ENCODE measurements around the gene MTPN. TPM values are rescaled to one million over a fixed set of nuclear protein-coding genes. Genes with fewer than 3 reads are reported as not detected.

Gene MTPN
- total RNA-seq, 5 donors from 2014 or later (not counting 1 experiment from before 2014, with no cell fraction given), result 74.2 to 96.3 (median 84.1) TPM

GRCh38 chr7:135956393-135956792 is 20.8 kb downstream of the MTPN start:
- ATAC-seq (replicated peaks in 1 of 4) (no peak), DNase-seq (no peak)
- Histone ChIP-seq H3K4me3 (ENCODE audit: control insufficient read depth in 1 of 2, extremely low read depth in 1 of 2, low read length in 1 of 2) (no peak overlapping the region), H3K4me1 (ENCODE audit: control insufficient read depth in 1 of 2, extremely low read depth in 1 of 2, insufficient read depth in 2 of 2, low read length in 2 of 2) (peaks cover 0 to 3% of the 10 kb centered on the region in 2 experiments), H3K36me3 (ENCODE audit: control insufficient read depth in 2 of 2, extremely low read depth in 1 of 2, insufficient read depth in 1 of 2, low read length in 1 of 2) (peaks cover 0 to 4% of the 10 kb centered on the region in 2 donors), H3K27me3 (replicated peaks in 1 of 2; ENCODE audit: control insufficient read depth in 2 of 2, extremely low read depth in 1 of 2, insufficient read depth in 2 of 2, low read length in 1 of 2) (no peaks in the 10 kb centered on the region), H3K9me3 (no peaks in the 10 kb centered on the region), H3K27ac (ENCODE audit: low read length) (no peak overlapping the region)
- no CpG with 5 or more reads among the region's 2 CpGs for WGBS (ENCODE audit: insufficient coverage)
- H3K27ac Mint-ChIP-seq, result no peak overlapping the region
- CTCF ChIA-PET, result interaction anchor here in 1 of 2 donors (0.6 to 1.1 kb wide), 3 partner anchors 10 to 14 kb away, joined by 3 read pairs; no protein-coding TSS in a partner anchor
- POLR2A ChIA-PET, result interaction anchor here in 1 of 2 donors (0.5 kb wide), 1 partner anchor 12 kb away, joined by 3 read pairs; no protein-coding TSS in a partner anchor
- H3K4me1 Mint-ChIP-seq, result peaks cover 66 to 84% (median 78%) of the 10 kb centered on the region in 3 donors
- no peaks in the 10 kb centered on the region for H3K9me3 Mint-ChIP-seq
- no peaks in the 10 kb centered on the region for H3K27me3 Mint-ChIP-seq
- H3K4me3 Mint-ChIP-seq, result no peak overlapping the region
- peaks cover 31% of the 10 kb centered on the region for H3K36me3 Mint-ChIP-seq

DNA sequence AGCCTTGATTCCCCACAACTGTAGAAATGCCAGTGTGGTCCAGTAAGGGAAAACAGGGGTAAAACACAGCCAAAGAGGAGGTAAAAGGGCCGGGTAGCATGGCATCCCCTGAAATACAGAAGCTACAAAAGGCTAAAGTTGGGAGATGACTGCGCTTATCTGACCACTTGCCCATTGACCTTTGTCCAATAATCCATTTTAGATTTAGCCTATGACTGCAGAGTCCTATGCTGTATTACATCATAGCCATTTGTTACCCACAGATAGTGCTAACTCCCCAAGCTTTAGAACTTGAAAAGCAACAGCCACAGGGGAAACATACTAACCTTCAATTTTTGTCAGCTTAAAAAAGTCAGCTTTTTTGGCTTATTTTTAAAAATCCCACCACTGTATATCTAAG is 26.2 kb downstream of the MTPN start:
- no peak overlapping the region for H3K27ac ChIP-seq (ENCODE audit: low read length)
- H3K4me3 Mint-ChIP-seq, result no peak overlapping the region
- H3K4me1 Mint-ChIP-seq, result peaks cover 57 to 73% (median 71%) of the 10 kb centered on the region in 3 donors
- WGBS (ENCODE audit: insufficient coverage), result 100% methylated on average over 2 of the region's 2 CpGs
- peaks cover 60% of the 10 kb centered on the region for H3K36me3 Mint-ChIP-seq
- H3K9me3 ChIP-seq, result no peaks in the 10 kb centered on the region
- peaks cover 0 to 8% of the 10 kb centered on the region in 2 experiments for H3K4me1 ChIP-seq (ENCODE audit: control insufficient read depth in 1 of 2, extremely low read depth in 1 of 2, insufficient read depth in 2 of 2, low read length in 2 of 2)
- CTCF ChIA-PET, result interaction anchor here in 1 of 2 donors (0.8 kb wide), 1 partner anchor 11 kb away, joined by 3 read pairs; no protein-coding TSS in a partner anchor
- no peak for ATAC-seq (replicated peaks in 1 of 4)
- peaks cover 0 to 38% of the 10 kb centered on the region in 2 donors for H3K36me3 ChIP-seq (ENCODE audit: control insufficient read depth in 2 of 2, extremely low read depth in 1 of 2, insufficient read depth in 1 of 2, low read length in 1 of 2)
- H3K9me3 Mint-ChIP-seq, result no peaks in the 10 kb centered on the region
- DNase-seq, result no peak
- H3K27me3 Mint-ChIP-seq, result no peaks in the 10 kb centered on the region
- H3K27me3 ChIP-seq (replicated peaks in 1 of 2; ENCODE audit: control insufficient read depth in 2 of 2, extremely low read depth in 1 of 2, insufficient read depth in 2 of 2, low read length in 1 of 2), result no peaks in the 10 kb centered on the region
- no peak overlapping the region for H3K4me3 ChIP-seq (ENCODE audit: control insufficient read depth in 1 of 2, extremely low read depth in 1 of 2, low read length in 1 of 2)
- no peak overlapping the region for H3K27ac Mint-ChIP-seq
- POLR2A ChIA-PET, result interaction anchor here in 1 of 2 donors (0.6 kb wide), 1 partner anchor 44 kb away, joined by 4 read pairs; no protein-coding TSS in a partner anchor

GRCh38 chr7:135950429-135950828 is 26.7 kb downstream of the MTPN start:
- no peak overlapping the region for H3K4me3 Mint-ChIP-seq
- DNase-seq, result no peak
- H3K36me3 Mint-ChIP-seq, result peaks cover 60% of the 10 kb centered on the region
- H3K9me3 Mint-ChIP-seq, result no peaks in the 10 kb centered on the region
- H3K27me3 Mint-ChIP-seq, result no peaks in the 10 kb centered on the region
- Histone ChIP-seq H3K4me3 (ENCODE audit: control insufficient read depth in 1 of 2, extremely low read depth in 1 of 2, low read length in 1 of 2) (no peak overlapping the region), H3K36me3 (ENCODE audit: control insufficient read depth in 2 of 2, extremely low read depth in 1 of 2, insufficient read depth in 1 of 2, low read length in 1 of 2) (peaks cover 0 to 38% of the 10 kb centered on the region in 2 donors), H3K4me1 (ENCODE audit: control insufficient read depth in 1 of 2, extremely low read depth in 1 of 2, insufficient read depth in 2 of 2, low read length in 2 of 2) (peaks cover 0 to 8% of the 10 kb centered on the region in 2 experiments), H3K27me3 (replicated peaks in 1 of 2; ENCODE audit: control insufficient read depth in 2 of 2, extremely low read depth in 1 of 2, insufficient read depth in 2 of 2, low read length in 1 of 2) (no peaks in the 10 kb centered on the region), H3K27ac (ENCODE audit: low read length) (no peak overlapping the region), H3K9me3 (no peaks in the 10 kb centered on the region)
- peaks cover 57 to 71% (median 69%) of the 10 kb centered on the region in 3 donors for H3K4me1 Mint-ChIP-seq
- ChIA-PET CTCF (interaction anchor here in 1 of 2 donors (0.8 kb wide), 1 partner anchor 11 kb away, joined by 3 read pairs; no protein-coding TSS in a partner anchor), POLR2A (interaction anchor here in 1 of 2 donors (0.6 kb wide), 1 partner anchor 43 kb away, joined by 4 read pairs; no protein-coding TSS in a partner anchor)
- H3K27ac Mint-ChIP-seq, result no peak overlapping the region
- no peak for ATAC-seq (replicated peaks in 1 of 4)

DNA sequence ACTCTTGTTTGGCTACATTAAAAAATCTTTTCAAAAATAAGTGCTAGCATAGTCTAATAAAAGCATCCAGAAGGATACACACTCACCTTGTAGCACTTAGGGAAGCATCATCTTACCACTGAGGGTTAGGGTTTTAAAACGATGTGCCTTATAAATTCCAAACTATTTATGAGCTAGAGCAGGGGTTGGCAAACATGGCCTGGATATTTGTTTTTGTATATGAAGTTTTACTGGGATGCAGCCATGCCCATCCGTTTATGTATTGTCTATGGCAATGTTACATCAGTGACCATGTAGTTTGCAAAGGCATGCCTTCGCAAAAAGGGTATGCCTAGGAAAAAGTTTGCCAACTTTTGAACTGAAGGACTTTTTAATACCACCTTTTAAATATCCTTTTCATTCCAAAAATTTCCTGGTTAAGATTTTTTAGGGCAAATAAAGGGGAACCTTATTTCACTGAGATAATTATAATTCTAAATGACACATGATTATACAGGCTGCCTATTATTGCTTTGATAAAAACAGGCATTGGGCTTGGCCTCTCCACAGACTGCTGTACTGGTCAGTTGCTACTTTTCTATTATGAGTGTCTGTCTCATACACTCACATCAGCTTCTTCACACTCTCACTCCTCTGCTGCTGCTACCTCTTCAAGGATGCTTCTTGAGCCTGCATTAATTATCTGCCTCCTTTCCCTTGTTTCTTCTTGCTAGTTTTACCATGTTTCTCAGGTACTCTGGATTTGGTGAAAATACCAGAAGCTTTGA is 30.7 kb downstream of the MTPN start:
- H3K9me3 ChIP-seq, result no peaks in the 10 kb centered on the region
- DNase-seq (no peak), ATAC-seq (replicated peaks in 1 of 4) (no peak)
- H3K4me3 ChIP-seq (ENCODE audit: control insufficient read depth in 1 of 2, extremely low read depth in 1 of 2, low read length in 1 of 2), result no peak overlapping the region
- CTCF ChIA-PET, result no interaction called here
- no peak overlapping the region for H3K4me3 Mint-ChIP-seq
- no peaks in the 10 kb centered on the region for H3K27me3 Mint-ChIP-seq
- peaks cover 50% of the 10 kb centered on the region for H3K36me3 Mint-ChIP-seq
- peak overlapping the region in 1 of 2 donors; percentile 11 for H3K27ac Mint-ChIP-seq
- H3K27me3 ChIP-seq (replicated peaks in 1 of 2; ENCODE audit: control insufficient read depth in 2 of 2, extremely low read depth in 1 of 2, insufficient read depth in 2 of 2, low read length in 1 of 2), result no peaks in the 10 kb centered on the region
- peaks cover 41 to 61% (median 59%) of the 10 kb centered on the region in 3 donors for H3K4me1 Mint-ChIP-seq
- peaks cover 0 to 34% of the 10 kb centered on the region in 2 donors for H3K36me3 ChIP-seq (ENCODE audit: control insufficient read depth in 2 of 2, extremely low read depth in 1 of 2, insufficient read depth in 1 of 2, low read length in 1 of 2)
- no peak overlapping the region for H3K27ac ChIP-seq (ENCODE audit: low read length)
- peaks cover 0 to 5% of the 10 kb centered on the region in 2 experiments for H3K4me1 ChIP-seq (ENCODE audit: control insufficient read depth in 1 of 2, extremely low read depth in 1 of 2, insufficient read depth in 2 of 2, low read length in 2 of 2)
- POLR2A ChIA-PET, result interaction anchor here in 1 of 2 donors (0.5 to 0.6 kb wide), 2 partner anchors 44 to 1185 kb away, joined by 3 read pairs; no protein-coding TSS in a partner anchor
- WGBS (ENCODE audit: insufficient coverage), result no CpG with 5 or more reads among the region's 3 CpGs
- no peaks in the 10 kb centered on the region for H3K9me3 Mint-ChIP-seq

DNA sequence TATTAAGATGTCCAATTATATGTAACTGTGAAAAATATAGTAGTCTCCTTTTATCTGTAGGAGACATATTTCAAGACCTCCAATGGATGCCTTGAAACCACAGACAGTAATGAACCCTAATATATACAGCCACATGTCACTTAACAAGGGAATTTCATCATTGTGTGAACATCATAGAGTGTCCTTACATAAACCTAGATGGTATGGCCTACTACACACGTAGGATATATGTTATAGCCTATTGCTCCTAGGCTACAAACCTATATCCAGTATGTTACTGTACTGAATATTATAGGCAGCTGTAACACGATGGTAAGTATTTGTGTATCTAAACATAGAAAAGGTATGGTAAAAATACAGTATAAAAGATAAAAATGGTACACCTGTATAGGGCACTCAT is 32.4 kb downstream of the MTPN start:
- peaks cover 0 to 20% of the 10 kb centered on the region in 2 donors for H3K36me3 ChIP-seq (ENCODE audit: control insufficient read depth in 2 of 2, extremely low read depth in 1 of 2, insufficient read depth in 1 of 2, low read length in 1 of 2)
- H3K27ac Mint-ChIP-seq, result no peak overlapping the region

DNA sequence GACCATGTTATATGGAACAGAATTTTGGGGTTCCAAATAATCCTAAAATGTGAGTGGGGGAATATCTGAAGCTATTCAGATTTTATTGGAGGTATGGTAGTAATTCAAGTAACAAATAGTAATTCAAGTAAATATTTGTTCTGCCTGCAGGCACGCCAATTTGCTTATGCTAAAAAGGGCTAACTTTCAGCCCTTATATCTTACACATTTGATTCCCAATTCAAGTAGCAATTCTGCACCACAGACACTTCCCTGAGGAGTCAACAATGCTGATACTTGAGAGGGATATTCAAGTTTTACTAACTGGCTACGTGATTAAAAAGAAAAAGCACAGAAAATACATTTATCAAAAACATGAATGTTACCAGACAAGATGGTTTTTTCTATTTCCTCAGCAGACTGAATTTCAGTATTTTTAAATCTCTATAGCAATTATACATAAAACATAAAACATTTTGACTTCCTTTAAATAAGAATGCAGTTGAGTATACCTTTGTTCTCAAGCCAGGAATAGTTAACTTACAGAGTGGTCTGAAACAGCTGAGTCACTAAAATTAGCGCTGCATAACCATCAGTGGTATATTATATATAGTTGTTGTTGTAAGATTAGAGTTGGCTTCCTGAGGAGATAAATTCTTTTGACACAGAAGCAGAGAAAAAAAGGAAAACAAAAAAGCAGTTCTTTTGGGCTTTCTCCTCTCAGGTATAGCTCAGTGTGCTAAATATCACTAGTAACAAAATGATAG is 33.9 kb downstream of the MTPN start:
- peaks cover 26% of the 10 kb centered on the region for H3K36me3 Mint-ChIP-seq
- peaks cover 47 to 63% (median 62%) of the 10 kb centered on the region in 3 donors for H3K4me1 Mint-ChIP-seq
- no peaks in the 10 kb centered on the region for H3K27me3 Mint-ChIP-seq
- no peaks in the 10 kb centered on the region for H3K9me3 Mint-ChIP-seq
- Histone ChIP-seq H3K27ac (ENCODE audit: low read length) (no peak overlapping the region), H3K4me1 (ENCODE audit: control insufficient read depth in 1 of 2, extremely low read depth in 1 of 2, insufficient read depth in 2 of 2, low read length in 2 of 2) (peaks cover 3 to 7% of the 10 kb centered on the region in 2 experiments), H3K36me3 (ENCODE audit: control insufficient read depth in 2 of 2, extremely low read depth in 1 of 2, insufficient read depth in 1 of 2, low read length in 1 of 2) (peaks cover 0 to 6% of the 10 kb centered on the region in 2 donors), H3K27me3 (replicated peaks in 1 of 2; ENCODE audit: control insufficient read depth in 2 of 2, extremely low read depth in 1 of 2, insufficient read depth in 2 of 2, low read length in 1 of 2) (no peaks in the 10 kb centered on the region), H3K9me3 (no peaks in the 10 kb centered on the region), H3K4me3 (ENCODE audit: control insufficient read depth in 1 of 2, extremely low read depth in 1 of 2, low read length in 1 of 2) (no peak overlapping the region)
- H3K27ac Mint-ChIP-seq, result no peak overlapping the region
- H3K4me3 Mint-ChIP-seq, result no peak overlapping the region
- no CpG with 5 or more reads among the region's 3 CpGs for WGBS (ENCODE audit: insufficient coverage)
- ChIA-PET POLR2A (interaction anchor here in 1 of 2 donors (0.6 kb wide), 2 partner anchors 9 to 231 kb away, joined by 3 read pairs; no protein-coding TSS in a partner anchor), CTCF (interaction anchor here (0.7 to 1.0 kb wide), 3 partner anchors 10 to 153 kb away, joined by 3 to 5 read pairs (median 3); no protein-coding TSS in a partner anchor)
- ATAC-seq (replicated peaks in 1 of 4) (no peak), DNase-seq (no peak)

More for the DNA sequence above, 32.4 kb downstream of the MTPN start:
- H3K9me3 Mint-ChIP-seq, result no peaks in the 10 kb centered on the region
- ATAC-seq (replicated peaks in 1 of 4) (no peak), DNase-seq (no peak)
- Histone ChIP-seq H3K4me1 (ENCODE audit: control insufficient read depth in 1 of 2, extremely low read depth in 1 of 2, insufficient read depth in 2 of 2, low read length in 2 of 2) (peaks cover 0 to 3% of the 10 kb centered on the region in 2 experiments), H3K9me3 (no peaks in the 10 kb centered on the region), H3K27ac (ENCODE audit: low read length) (no peak overlapping the region), H3K27me3 (replicated peaks in 1 of 2; ENCODE audit: control insufficient read depth in 2 of 2, extremely low read depth in 1 of 2, insufficient read depth in 2 of 2, low read length in 1 of 2) (no peaks in the 10 kb centered on the region), H3K4me3 (ENCODE audit: control insufficient read depth in 1 of 2, extremely low read depth in 1 of 2, low read length in 1 of 2) (no peak overlapping the region)
- POLR2A ChIA-PET, result no interaction called here
- WGBS (ENCODE audit: insufficient coverage), result no CpG with 5 or more reads among the region's 2 CpGs
- H3K4me3 Mint-ChIP-seq, result no peak overlapping the region
- CTCF ChIA-PET, result no interaction called here
- no peaks in the 10 kb centered on the region for H3K27me3 Mint-ChIP-seq
- H3K4me1 Mint-ChIP-seq, result peaks cover 43 to 59% (median 59%) of the 10 kb centered on the region in 3 donors
- H3K36me3 Mint-ChIP-seq, result peaks cover 38% of the 10 kb centered on the region
